ENCODE measurements around the gene PSAP.

Gene PSAP

DNA sequence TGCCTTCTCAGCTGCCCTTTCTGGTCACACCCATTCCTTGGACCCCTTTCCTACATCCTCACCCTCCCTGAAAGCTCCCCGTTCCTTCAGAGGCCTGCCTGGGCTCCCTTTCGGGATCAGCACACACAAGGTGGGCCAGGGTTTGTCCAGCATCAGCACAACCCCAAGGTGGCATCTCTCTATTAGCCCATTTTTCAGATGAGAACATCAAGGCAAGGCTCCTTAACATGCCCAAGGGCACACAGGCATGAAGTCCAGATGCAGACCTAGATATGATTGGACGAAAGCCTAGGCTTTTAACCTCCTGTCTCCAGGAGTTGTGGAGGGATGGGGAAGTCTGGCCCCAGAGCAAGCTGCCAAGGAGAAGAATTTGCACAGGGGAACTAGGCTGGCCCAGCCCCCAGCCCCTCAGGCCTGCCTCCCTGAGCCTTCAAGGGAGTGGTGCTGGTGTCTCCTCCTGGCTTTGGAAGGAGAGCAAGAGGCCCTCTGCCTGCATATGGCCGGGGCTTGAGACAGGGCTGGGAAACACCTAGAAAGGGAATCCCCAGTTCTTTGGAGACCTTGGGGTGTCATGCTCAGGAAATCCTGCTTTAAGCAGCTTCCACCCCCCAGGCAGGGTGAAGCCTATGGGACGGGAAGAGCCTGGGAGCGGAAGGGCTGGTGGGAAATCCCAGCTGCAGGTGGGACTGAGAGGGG, 68.7 kb downstream of the PSAP start:
- Histone ChIP-seq H2AFZ (ENCODE audit: low read depth, low read length) (no peak overlapping the region), H3K4me3 (ENCODE audit: low read length) (no peak overlapping the region), H3K27me3 (ENCODE audit: insufficient read depth, low read length) (peaks cover 24% of the 10 kb centered on the region), H3K36me3 (ENCODE audit: insufficient read depth, low read length) (no peaks in the 10 kb centered on the region), H3K9me3 (ENCODE audit: low read length) (no peaks in the 10 kb centered on the region), H3K4me1 (ENCODE audit: insufficient read depth, low read length) (no peaks in the 10 kb centered on the region)

DNA sequence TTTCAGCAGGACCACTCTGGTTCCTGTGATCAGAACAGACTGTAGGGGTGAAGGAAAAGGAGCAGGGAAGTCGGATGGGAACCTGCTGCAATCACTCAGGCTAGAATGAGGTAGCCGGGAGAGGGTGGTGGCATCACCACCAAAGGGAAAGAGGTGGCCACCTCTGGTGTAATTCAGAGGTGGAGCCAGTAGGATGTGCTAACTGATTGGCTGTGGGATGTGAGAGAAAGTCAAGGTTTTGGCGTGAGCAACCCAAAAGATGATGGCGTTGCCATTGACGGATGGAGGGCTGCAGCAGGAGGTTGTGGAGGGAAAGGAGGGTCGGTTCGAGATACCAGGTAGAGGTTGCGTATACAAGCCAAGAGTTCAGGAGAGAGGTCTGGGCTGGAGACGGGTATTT, 70.3 kb downstream of the PSAP start:
- H3K36me3 ChIP-seq (ENCODE audit: insufficient read depth, low read length): no peaks in the 10 kb centered on the region
- H2AFZ ChIP-seq (ENCODE audit: low read depth, low read length): no peak overlapping the region
- H3K27me3 ChIP-seq (ENCODE audit: insufficient read depth, low read length): peaks cover 37% of the 10 kb centered on the region
- no peak overlapping the region for H3K4me3 ChIP-seq (ENCODE audit: low read length)
- H3K9me3 ChIP-seq (ENCODE audit: low read length): no peaks in the 10 kb centered on the region
- no peaks in the 10 kb centered on the region for H3K4me1 ChIP-seq (ENCODE audit: insufficient read depth, low read length)

DNA sequence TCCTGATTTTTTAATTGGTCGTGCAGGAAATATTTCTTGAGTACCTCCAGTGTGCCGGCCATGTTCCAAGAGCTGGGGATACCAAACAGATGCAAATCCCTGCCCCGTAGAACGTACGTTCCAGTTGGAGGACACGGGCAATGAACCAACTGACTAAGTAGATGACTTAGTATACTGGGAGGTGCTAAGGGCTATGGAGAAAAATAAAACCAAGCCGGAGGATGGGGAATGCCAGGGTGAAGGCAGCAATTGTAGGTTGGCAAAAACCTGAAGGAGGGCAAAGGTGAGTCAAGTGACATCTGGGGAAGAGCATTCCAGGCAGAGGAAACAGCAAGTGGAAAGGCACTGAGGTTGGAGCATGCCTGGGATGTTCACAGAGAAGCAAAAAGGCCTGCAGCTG, 70.9 kb downstream of the PSAP start:
- Histone ChIP-seq H3K4me1 (ENCODE audit: insufficient read depth, low read length) (no peaks in the 10 kb centered on the region), H3K4me3 (ENCODE audit: low read length) (no peak overlapping the region), H3K27me3 (ENCODE audit: insufficient read depth, low read length) (peaks cover 38% of the 10 kb centered on the region), H3K36me3 (ENCODE audit: insufficient read depth, low read length) (no peaks in the 10 kb centered on the region), H3K9me3 (ENCODE audit: low read length) (no peaks in the 10 kb centered on the region), H2AFZ (ENCODE audit: low read depth, low read length) (no peak overlapping the region)

DNA sequence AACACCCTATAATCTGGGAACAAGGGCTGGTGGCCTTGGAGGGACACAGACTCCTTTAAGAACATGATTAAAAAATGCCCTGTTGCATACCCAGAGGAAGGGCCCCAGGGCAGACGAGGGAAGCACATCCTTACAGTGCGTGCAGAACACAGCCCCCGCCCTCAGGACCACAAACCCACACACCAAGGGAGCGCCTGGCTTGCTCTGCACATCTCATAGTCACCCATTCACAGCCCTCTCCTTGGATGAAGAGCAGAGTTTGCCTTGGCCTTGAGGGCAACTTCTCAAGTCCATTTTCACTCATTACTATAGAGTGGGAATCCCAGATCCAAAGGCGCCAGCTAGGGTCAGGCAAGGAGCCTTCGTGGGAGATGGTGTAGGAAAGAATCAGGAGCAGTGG, 71.4 kb downstream of the PSAP start:
- no peaks in the 10 kb centered on the region for H3K4me1 ChIP-seq (ENCODE audit: insufficient read depth, low read length)
- H3K36me3 ChIP-seq (ENCODE audit: insufficient read depth, low read length): no peaks in the 10 kb centered on the region
- no peaks in the 10 kb centered on the region for H3K9me3 ChIP-seq (ENCODE audit: low read length)
- H3K27me3 ChIP-seq (ENCODE audit: insufficient read depth, low read length): peaks cover 42% of the 10 kb centered on the region
- no peak overlapping the region for H3K4me3 ChIP-seq (ENCODE audit: low read length)
- no peak overlapping the region for H2AFZ ChIP-seq (ENCODE audit: low read depth, low read length)

DNA sequence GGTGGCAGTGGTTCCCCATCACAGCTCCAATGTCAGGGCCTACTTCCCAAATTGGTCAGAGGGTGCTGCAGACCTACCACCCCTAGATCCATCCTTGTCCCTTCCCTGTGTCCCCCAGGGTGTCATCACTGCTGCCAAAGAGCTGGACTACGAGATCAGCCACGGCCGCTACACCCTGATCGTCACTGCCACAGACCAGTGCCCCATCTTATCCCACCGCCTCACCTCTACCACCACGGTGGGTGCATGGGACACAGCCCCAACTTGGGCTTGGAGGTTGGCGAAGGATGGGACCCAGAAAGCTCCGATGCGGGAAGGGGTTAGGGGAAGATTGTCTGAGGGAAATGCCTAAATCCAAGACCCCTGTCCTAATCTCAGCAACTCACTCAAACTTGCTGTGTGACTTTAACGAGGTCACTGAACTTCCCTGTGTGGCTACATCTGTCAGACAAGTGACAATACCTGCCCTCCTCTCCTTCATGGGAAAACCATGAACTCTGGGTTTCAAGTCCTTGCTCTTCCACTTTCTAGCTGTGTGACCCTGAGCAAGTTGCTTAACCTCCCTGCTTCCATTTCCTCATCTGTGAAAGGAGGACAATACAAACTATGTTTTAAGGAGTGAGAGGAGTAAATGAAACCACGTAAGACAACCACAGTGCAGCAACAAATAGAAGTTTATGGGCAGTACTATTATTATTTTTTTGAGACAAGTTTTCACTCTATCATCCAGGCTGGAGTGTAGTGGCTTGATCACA, 72.8 kb downstream of the PSAP start:
- H3K9me3 ChIP-seq (ENCODE audit: low read length): no peaks in the 10 kb centered on the region
- no peaks in the 10 kb centered on the region for H3K36me3 ChIP-seq (ENCODE audit: insufficient read depth, low read length)
- H3K4me1 ChIP-seq (ENCODE audit: insufficient read depth, low read length): no peaks in the 10 kb centered on the region
- H2AFZ ChIP-seq (ENCODE audit: low read depth, low read length): no peak overlapping the region
- H3K27me3 ChIP-seq (ENCODE audit: insufficient read depth, low read length): peaks cover 51% of the 10 kb centered on the region
- H3K4me3 ChIP-seq (ENCODE audit: low read length): no peak overlapping the region

DNA sequence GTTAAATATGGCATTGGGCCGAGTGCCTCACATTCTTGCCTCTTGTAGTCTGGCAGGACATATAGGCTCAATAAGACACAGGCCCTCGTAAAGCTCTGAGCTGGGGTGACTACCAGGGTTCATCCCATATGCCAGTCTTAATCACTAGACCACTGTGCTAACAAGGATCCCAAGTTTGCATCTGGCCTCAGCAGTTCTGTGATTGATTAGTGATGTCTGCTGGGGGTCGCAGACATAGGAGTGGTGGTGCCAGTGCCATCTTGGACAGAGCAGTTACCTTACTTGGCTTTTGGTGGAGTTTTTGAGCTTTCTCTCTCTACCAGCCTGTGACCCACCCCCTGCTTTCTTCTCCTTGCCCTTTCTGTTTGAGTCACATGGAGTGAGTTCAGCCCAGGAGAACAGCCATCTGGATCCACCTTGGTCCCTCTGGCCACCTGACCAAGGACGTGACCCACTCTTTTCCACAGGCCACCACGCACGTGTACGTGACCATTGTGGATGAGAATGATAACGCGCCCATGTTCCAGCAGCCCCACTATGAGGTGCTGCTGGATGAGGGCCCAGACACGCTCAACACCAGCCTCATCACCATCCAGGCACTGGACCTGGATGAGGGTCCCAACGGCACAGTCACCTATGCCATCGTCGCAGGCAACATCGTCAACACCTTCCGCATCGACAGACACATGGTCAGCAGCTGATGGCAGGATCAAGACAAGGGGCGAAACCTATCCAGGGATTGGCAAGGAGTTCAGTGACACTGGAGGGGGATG, 73.7 kb downstream of the PSAP start:
- H3K27me3 ChIP-seq (ENCODE audit: insufficient read depth, low read length): peaks cover 55% of the 10 kb centered on the region
- no peak overlapping the region for H3K4me3 ChIP-seq (ENCODE audit: low read length)
- H3K36me3 ChIP-seq (ENCODE audit: insufficient read depth, low read length): no peaks in the 10 kb centered on the region
- no peaks in the 10 kb centered on the region for H3K4me1 ChIP-seq (ENCODE audit: insufficient read depth, low read length)
- H3K9me3 ChIP-seq (ENCODE audit: low read length): no peaks in the 10 kb centered on the region
- H2AFZ ChIP-seq (ENCODE audit: low read depth, low read length): no peak overlapping the region

DNA sequence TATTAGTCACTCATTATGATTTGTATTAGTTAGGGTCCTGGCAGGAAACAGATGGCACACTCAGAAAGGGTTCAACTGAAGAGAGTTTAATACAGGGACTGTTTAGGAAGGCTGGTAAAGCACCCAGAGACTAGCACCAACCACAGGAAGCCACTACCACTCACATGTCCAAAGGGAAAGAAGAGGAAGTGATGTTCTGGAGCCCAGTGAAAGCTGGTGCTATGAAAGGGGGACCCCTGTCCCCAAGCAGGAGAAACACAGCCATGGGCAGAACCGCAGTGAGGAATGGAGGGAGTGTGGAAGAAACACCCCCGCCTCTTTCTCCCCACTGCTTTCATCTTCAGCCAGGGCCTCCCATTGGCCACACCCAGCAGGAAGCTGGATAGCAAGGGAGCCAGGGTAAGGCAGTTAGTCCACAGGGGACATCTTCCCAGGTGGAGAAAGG, 74.5 kb downstream of the PSAP start:
- Histone ChIP-seq H3K4me1 (ENCODE audit: insufficient read depth, low read length) (no peaks in the 10 kb centered on the region), H2AFZ (ENCODE audit: low read depth, low read length) (no peak overlapping the region), H3K9me3 (ENCODE audit: low read length) (no peaks in the 10 kb centered on the region), H3K27me3 (ENCODE audit: insufficient read depth, low read length) (peaks cover 54% of the 10 kb centered on the region), H3K4me3 (ENCODE audit: low read length) (no peak overlapping the region), H3K36me3 (ENCODE audit: insufficient read depth, low read length) (no peaks in the 10 kb centered on the region)

DNA sequence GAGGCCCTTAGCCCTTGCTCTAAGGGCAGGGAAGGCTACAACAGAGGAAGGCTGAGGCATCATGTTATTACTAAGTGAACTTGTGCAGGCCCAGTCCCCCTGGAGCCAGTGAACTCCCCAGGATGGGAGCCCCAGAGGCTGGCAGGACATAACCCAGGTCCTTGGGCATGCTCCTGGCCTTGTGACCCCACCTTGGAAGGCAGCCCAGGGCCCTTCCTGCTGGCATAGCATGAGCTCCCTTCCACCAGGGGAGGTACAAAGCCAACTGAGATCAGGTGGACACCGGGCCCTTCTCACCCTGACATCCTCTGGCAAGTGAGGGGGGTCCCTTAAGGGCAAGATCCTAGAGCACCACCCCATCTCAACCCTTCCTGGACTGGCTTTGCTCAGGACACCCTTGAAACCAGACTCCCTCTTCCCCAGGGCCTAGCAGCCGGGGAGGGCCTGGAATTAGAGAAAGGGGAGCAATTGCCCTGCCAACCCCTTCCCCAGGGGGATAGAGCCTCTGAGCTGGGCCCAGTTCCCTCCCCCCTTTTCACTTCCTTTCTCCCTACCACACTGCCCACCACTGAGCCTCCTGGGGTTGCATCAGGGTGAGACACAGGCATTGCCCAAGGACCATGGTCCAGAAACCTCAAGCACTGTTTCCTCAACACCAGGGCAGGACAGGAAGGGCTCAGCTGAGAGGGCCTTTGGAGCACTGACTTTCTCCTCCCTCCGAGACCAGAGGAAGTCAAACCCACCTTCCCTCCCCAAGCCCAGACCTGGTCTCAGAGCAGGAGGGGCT, 75.9 kb downstream of the PSAP start:
- Histone ChIP-seq H3K4me3 (ENCODE audit: low read length) (no peak overlapping the region), H3K36me3 (ENCODE audit: insufficient read depth, low read length) (no peaks in the 10 kb centered on the region), H3K4me1 (ENCODE audit: insufficient read depth, low read length) (no peaks in the 10 kb centered on the region), H3K27me3 (ENCODE audit: insufficient read depth, low read length) (peaks cover 49% of the 10 kb centered on the region), H2AFZ (ENCODE audit: low read depth, low read length) (no peak overlapping the region), H3K9me3 (ENCODE audit: low read length) (no peaks in the 10 kb centered on the region)

DNA sequence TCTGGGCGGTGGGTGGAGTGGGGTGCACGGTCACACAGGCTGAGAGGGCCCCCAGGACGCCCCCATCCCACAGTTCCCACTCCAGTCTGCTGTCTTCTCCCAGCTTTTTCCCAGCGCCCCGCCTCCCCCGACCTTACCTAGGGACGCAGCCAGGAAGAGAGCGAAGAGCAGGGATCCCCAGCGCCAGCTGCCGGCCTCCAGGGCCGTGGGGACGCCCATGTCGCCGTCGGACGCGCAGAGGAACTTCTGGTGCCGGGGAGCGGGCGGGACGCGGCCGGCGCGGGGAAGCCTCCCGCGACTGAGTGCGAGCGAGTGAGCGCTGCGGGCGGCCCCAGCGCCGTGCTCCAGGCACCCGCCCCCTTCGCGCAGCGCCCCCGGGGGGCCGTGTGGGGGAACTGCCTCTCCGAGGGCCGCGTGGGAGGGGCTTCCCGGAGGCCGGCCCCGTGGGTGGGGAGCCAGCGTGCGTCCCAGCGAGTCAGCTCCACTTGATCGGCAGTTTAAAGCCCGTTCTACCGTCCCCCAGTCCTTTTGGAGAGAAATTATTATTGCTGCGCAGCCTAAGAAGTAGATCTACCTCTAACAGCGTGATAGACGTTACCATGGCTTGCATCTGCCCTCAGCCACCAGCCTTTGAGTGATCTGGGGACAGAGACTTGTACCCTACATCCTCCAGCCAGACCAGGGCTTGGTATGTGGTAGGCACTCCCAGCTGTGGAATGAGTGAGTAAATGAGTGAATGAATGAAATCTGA, 77.7 kb downstream of the PSAP start, which contains the start of gene VSIR:
Gene VSIR (minus strand): TSS at position 300 of the 751 bp plus-strand sequence. CDS start 81 bp downstream, at position 219.
- H3K36me3 ChIP-seq (ENCODE audit: insufficient read depth, low read length): no peaks in the 10 kb centered on the region
- no peaks in the 10 kb centered on the region for H3K4me1 ChIP-seq (ENCODE audit: insufficient read depth, low read length)
- H3K27me3 ChIP-seq (ENCODE audit: insufficient read depth, low read length): peaks cover 48% of the 10 kb centered on the region
- H2AFZ ChIP-seq (ENCODE audit: low read depth, low read length): no peak within 1 kb of the TSS
- H3K9me3 ChIP-seq (ENCODE audit: low read length): no peaks in the 10 kb centered on the region
- H3K4me3 ChIP-seq (ENCODE audit: low read length): no peak within 1 kb of the TSS

DNA sequence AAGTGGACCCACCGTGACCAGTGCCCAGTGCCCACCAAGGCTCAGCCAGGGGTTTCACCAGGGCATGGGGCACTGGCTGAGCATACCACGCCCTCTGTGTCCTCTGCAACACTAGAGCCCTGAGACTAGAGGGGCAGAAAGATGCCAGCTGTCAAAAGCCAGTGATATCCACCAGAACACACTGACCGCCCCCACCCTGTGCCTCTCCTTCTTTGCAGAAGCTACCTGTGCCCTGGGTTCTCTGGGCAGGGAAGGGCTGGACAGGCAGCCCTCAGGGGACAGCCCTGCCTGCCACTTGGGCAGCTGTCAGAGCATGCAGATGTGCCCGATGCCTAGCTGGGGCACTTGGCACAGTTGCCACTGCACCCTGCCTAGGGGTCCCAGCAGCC, 78.2 kb downstream of the PSAP start:
- H3K36me3 ChIP-seq (ENCODE audit: insufficient read depth, low read length): no peaks in the 10 kb centered on the region
- H3K27me3 ChIP-seq (ENCODE audit: insufficient read depth, low read length): peaks cover 48% of the 10 kb centered on the region
- no peak overlapping the region for H2AFZ ChIP-seq (ENCODE audit: low read depth, low read length)
- no peaks in the 10 kb centered on the region for H3K4me1 ChIP-seq (ENCODE audit: insufficient read depth, low read length)
- H3K9me3 ChIP-seq (ENCODE audit: low read length): no peaks in the 10 kb centered on the region
- H3K4me3 ChIP-seq (ENCODE audit: low read length): no peak overlapping the region

DNA sequence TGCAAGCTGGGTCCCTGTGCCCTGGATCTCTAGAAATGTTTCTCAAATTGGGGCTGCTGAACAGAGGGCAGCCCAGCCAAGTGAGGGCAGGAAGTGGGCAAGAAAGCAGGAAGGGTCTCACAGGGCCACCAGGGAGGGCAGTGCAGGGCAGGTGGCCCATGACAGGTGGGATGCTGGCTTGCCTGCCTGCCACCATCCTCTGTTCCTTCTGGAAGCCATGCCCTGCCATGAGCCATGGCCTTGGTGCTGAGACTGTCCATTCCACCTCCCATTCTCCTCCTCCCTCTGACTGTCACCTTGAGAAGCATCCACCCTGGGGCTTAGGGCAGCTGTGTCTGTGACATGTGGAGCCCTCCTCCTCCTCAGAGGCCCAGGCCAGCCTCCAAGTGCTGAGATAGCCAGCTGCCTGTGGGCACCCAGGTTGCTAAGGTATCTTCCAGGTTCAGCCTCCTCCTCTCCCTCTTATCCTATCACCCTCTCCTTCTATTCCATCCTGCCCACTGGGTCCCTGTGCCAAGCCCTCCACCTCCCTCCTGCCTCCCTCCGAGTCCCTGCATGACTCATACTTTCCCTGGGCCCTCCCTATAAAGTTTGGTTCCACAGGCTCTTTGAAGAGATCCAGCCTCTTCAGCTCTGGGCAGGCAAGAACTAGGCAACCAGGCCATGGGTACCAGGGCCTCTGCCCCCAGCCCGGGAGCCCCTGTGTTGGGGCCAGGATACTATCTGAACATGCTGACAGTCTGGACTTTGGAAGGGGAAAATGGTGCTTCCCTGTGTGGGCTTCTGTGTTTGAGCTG, 79.0 kb downstream of the PSAP start:
- Histone ChIP-seq H3K4me3 (ENCODE audit: low read length) (no peak overlapping the region), H3K9me3 (ENCODE audit: low read length) (no peaks in the 10 kb centered on the region), H3K27me3 (ENCODE audit: insufficient read depth, low read length) (peaks cover 48% of the 10 kb centered on the region), H3K36me3 (ENCODE audit: insufficient read depth, low read length) (no peaks in the 10 kb centered on the region), H2AFZ (ENCODE audit: low read depth, low read length) (no peak overlapping the region), H3K4me1 (ENCODE audit: insufficient read depth, low read length) (peaks cover 2% of the 10 kb centered on the region)
